Neuronal stem cell (in vitro differentiated cells): ENCODE results near the gene PIGK.

Experiments
- DNase-seq: peaks from one replicate; pipeline ENCODE4 v3.0.0-alpha.2; 2013; ENCODE audit warnings: low spot score
- H2AFZ ChIP-seq: one replicate; pipeline ENCODE4 v1.6.1; 2013; ENCODE audit warnings: mild to moderate bottlenecking, low read length, inconsistent platforms
- H2AK5ac ChIP-seq: 2 replicates; pipeline ENCODE4 v1.6.1; 2013; ENCODE audit warnings: low read depth, mild to moderate bottlenecking, inconsistent platforms, low read length, moderate library complexity, mixed read lengths
- H2BK120ac ChIP-seq: 2 replicates; pipeline ENCODE4 v1.6.1; 2013; ENCODE audit warnings: low read depth, mild to moderate bottlenecking, inconsistent platforms, low read length, moderate library complexity, mixed read lengths
- H2BK12ac ChIP-seq: one replicate; pipeline ENCODE4 v1.6.1; 2013; ENCODE audit warnings: low read length, inconsistent platforms
- H2BK15ac ChIP-seq: 2 replicates; pipeline ENCODE4 v1.6.1; 2013; ENCODE audit warnings: mild to moderate bottlenecking, low read length, inconsistent platforms, mixed read lengths
- H2BK5ac ChIP-seq: one replicate; pipeline ENCODE4 v1.6.1; 2013; ENCODE audit warnings: inconsistent platforms, mild to moderate bottlenecking, low read length, moderate library complexity
- H3K14ac ChIP-seq: one replicate; pipeline ENCODE4 v1.6.1; 2013; ENCODE audit warnings: low read length, inconsistent platforms
- H3K18ac ChIP-seq: 2 replicates; pipeline ENCODE4 v1.6.1; 2013; ENCODE audit warnings: low read length, inconsistent platforms
- H3K23ac ChIP-seq: 2 replicates; pipeline ENCODE4 v1.6.1; 2013; ENCODE audit warnings: low read depth, mild to moderate bottlenecking, mixed read lengths, low read length, inconsistent platforms; ENCODE audit not compliant: poor library complexity
- H3K27ac ChIP-seq: replicated peaks from 3 replicates; pipeline ENCODE4 v1.5.1; 2013; ENCODE audit warnings: low read length, inconsistent platforms
- H3K27me3 ChIP-seq, 3 experiments: 2 replicates each; pipeline ENCODE4 v1.6.1; 2013; ENCODE audit warnings: low read length in 3 of 3, mild to moderate bottlenecking in 2 of 3, inconsistent platforms in 1 of 3, low read depth in 1 of 3, mixed read lengths in 1 of 3, moderate library complexity in 1 of 3; ENCODE audit not compliant: control insufficient read depth in 3 of 3, insufficient read depth in 3 of 3
- H3K36me3 ChIP-seq, 2 donors: replicated peaks in 1 of 2; 2 replicates each; pipeline ENCODE4 v1.6.1; 2013; ENCODE audit warnings: low read length in 2 of 2; ENCODE audit not compliant: control insufficient read depth in 2 of 2, insufficient read depth in 2 of 2
- H3K4ac ChIP-seq: 2 replicates; pipeline ENCODE4 v1.6.1; 2013; ENCODE audit warnings: inconsistent platforms, mild to moderate bottlenecking, low read length, moderate library complexity
- H3K4me1 ChIP-seq, 2 donors: 1 replicate in 1 of 2; 2 replicates in 1 of 2; pipeline ENCODE4 v1.6.1; 2013; ENCODE audit warnings: low read length in 2 of 2, low read depth in 1 of 2; ENCODE audit not compliant: control insufficient read depth in 2 of 2, insufficient read depth in 1 of 2
- H3K4me2 ChIP-seq: one replicate; pipeline ENCODE4 v1.6.1; 2013; ENCODE audit warnings: mild to moderate bottlenecking, low read length, inconsistent platforms; ENCODE audit not compliant: insufficient read depth, poor library complexity, severe bottlenecking
- H3K4me3 ChIP-seq, 2 donors: 2 replicates each; pipeline ENCODE4 v1.5.1; 2013; ENCODE audit warnings: low read length in 2 of 2, mild to moderate bottlenecking in 2 of 2, inconsistent platforms in 1 of 2, moderate library complexity in 1 of 2
- H3K79me1 ChIP-seq: one replicate; pipeline ENCODE4 v1.6.1; 2013; ENCODE audit warnings: low read depth, mild to moderate bottlenecking, inconsistent platforms, low read length, moderate library complexity
- H3K9ac ChIP-seq: one replicate; pipeline ENCODE4 v1.6.1; 2013; ENCODE audit warnings: mild to moderate bottlenecking, low read depth, low read length, inconsistent platforms; ENCODE audit not compliant: poor library complexity
- H3K9me3 ChIP-seq, 2 donors: replicated peaks in 1 of 2; 2 replicates each; pipeline versions ENCODE3 to v1.6.1; 2013; ENCODE audit warnings: low read length in 2 of 2, mild to moderate bottlenecking in 2 of 2, inconsistent platforms in 1 of 2, low read depth in 1 of 2, mixed read lengths in 1 of 2, moderate library complexity in 1 of 2; ENCODE audit not compliant: control insufficient read depth in 2 of 2, insufficient read depth in 1 of 2
- H4K8ac ChIP-seq: one replicate; pipeline ENCODE4 v1.6.1; 2013; ENCODE audit warnings: low read depth, mild to moderate bottlenecking, inconsistent platforms, low read length, moderate library complexity
- H4K91ac ChIP-seq: one replicate; pipeline ENCODE4 v1.6.1; 2013; ENCODE audit warnings: low read length, low read depth, mild to moderate bottlenecking, inconsistent platforms; ENCODE audit not compliant: poor library complexity
- WGBS, 2 donors: extraction: QIAGEN DNeasy Blood & Tissue Kit; methylation state at CpG; one replicate each; pipeline ENCODE4 v1.1.7; 2013; ENCODE audit warnings: missing lambda C conversion rate in 2 of 2, mixed read lengths in 1 of 2; ENCODE audit not compliant: insufficient read length in 2 of 2, insufficient replicate concordance in 1 of 2; ENCODE audit errors: extremely low coverage in 2 of 2; 5-methylcytosine and 5-hydroxymethylcytosine counted together

PIGK gene

GRCh38 chr1:77089756-77090155 is 129.5 kb downstream of the PIGK start:
- Histone ChIP-seq H3K14ac (no peak overlapping the region), H3K9ac (no peak overlapping the region), H3K23ac (no peak overlapping the region), H3K4me3 (no peak overlapping the region), H3K27me3 (no peaks in the 10 kb centered on the region), H2AFZ (no peak overlapping the region), H3K4me1 (peaks cover 5 to 6% of the 10 kb centered on the region in 2 donors), H2BK5ac (no peak overlapping the region), H4K91ac (no peak overlapping the region), H3K4ac (no peak overlapping the region), H2BK12ac (no peak overlapping the region), H2BK120ac (no peak overlapping the region), H3K4me2 (no peak overlapping the region), H4K8ac (no peak overlapping the region), H3K18ac (no peak overlapping the region), H3K9me3 (no peaks in the 10 kb centered on the region), H3K79me1 (no peaks in the 10 kb centered on the region), H3K27ac (no peak overlapping the region), H2AK5ac (no peak overlapping the region), H2BK15ac (no peak overlapping the region), H3K36me3 (peaks cover 0 to 3% of the 10 kb centered on the region in 2 donors)
- DNase-seq, result no peak
- no CpG with 5 or more reads among the region's 2 CpGs for WGBS, 2 donors

- Histone ChIP-seq H2BK15ac (no peak overlapping the region), H2BK12ac (no peak overlapping the region), H3K9me3 (no peaks in the 10 kb centered on the region), H2BK120ac (no peak overlapping the region), H2AFZ (no peak overlapping the region), H2AK5ac (no peak overlapping the region), H2BK5ac (no peak overlapping the region), H3K27me3 (no peaks in the 10 kb centered on the region), H3K27ac (no peak overlapping the region), H3K4me1 (peaks cover 5 to 8% of the 10 kb centered on the region in 2 donors), H3K36me3 (peaks cover 0 to 9% of the 10 kb centered on the region in 2 donors), H3K79me1 (no peaks in the 10 kb centered on the region), H3K18ac (no peak overlapping the region), H3K9ac (no peak overlapping the region), H3K4me2 (no peak overlapping the region), H3K14ac (no peak overlapping the region), H3K4me3 (no peak overlapping the region), H4K91ac (no peak overlapping the region), H3K23ac (no peak overlapping the region), H3K4ac (no peak overlapping the region), H4K8ac (no peak overlapping the region)
- DNase-seq, result no peak
- no CpG with 5 or more reads among the region's 1 CpG for WGBS, 2 donors
These were observed 134.1 kb downstream of the PIGK start for GRCh38 chr1:77085109-77085508.

- Histone ChIP-seq H3K4me3 (no peak overlapping the region), H3K27me3 (no peaks in the 10 kb centered on the region), H3K14ac (no peak overlapping the region), H3K9ac (no peak overlapping the region), H2AFZ (no peak overlapping the region), H2BK12ac (no peak overlapping the region), H2AK5ac (no peak overlapping the region), H3K4me2 (no peak overlapping the region), H3K4me1 (peaks cover 0 to 8% of the 10 kb centered on the region in 2 donors), H3K23ac (no peak overlapping the region), H2BK5ac (no peak overlapping the region), H3K18ac (no peak overlapping the region), H3K79me1 (no peaks in the 10 kb centered on the region), H2BK120ac (no peak overlapping the region), H3K27ac (no peak overlapping the region), H4K8ac (no peak overlapping the region), H2BK15ac (no peak overlapping the region), H3K36me3 (peaks cover 0 to 9% of the 10 kb centered on the region in 2 donors), H3K9me3 (no peaks in the 10 kb centered on the region), H3K4ac (no peak overlapping the region), H4K91ac (no peak overlapping the region)
- no CpG with 5 or more reads among the region's 2 CpGs for WGBS, 2 donors
- no peak for DNase-seq
These were observed 134.8 kb downstream of the PIGK start for GRCh38 chr1:77084457-77084856.

GRCh38 chr1:77081834-77082233 is 137.4 kb downstream of the PIGK start:
- H2AK5ac ChIP-seq, result no peak overlapping the region
- no peak overlapping the region for H4K8ac ChIP-seq
- H3K27me3 ChIP-seq, result no peaks in the 10 kb centered on the region
- H3K4me1 ChIP-seq, result peaks cover 0 to 8% of the 10 kb centered on the region in 2 donors
- H3K9ac ChIP-seq, result no peak overlapping the region
- no peak overlapping the region for H3K14ac ChIP-seq
- no peak overlapping the region for H3K18ac ChIP-seq
- no peak overlapping the region for H3K4me2 ChIP-seq
- H2BK5ac ChIP-seq, result no peak overlapping the region
- H2BK15ac ChIP-seq, result no peak overlapping the region
- H3K4ac ChIP-seq, result no peak overlapping the region
- H2AFZ ChIP-seq, result no peak overlapping the region
- no peak overlapping the region for H3K4me3 ChIP-seq
- WGBS, 2 donors, result no CpG with 5 or more reads among the region's 4 CpGs
- no peak overlapping the region for H2BK120ac ChIP-seq
- no peaks in the 10 kb centered on the region for H3K9me3 ChIP-seq
- DNase-seq, result no peak
- H2BK12ac ChIP-seq, result no peak overlapping the region
- peaks cover 0 to 9% of the 10 kb centered on the region in 2 donors for H3K36me3 ChIP-seq
- H4K91ac ChIP-seq, result no peak overlapping the region
- H3K27ac ChIP-seq, result no peak overlapping the region
- H3K23ac ChIP-seq, result no peak overlapping the region
- H3K79me1 ChIP-seq, result no peaks in the 10 kb centered on the region
